Daoy (cell line): Measurements from ENCODE around the gene THUMPD3. TPM values are rescaled to one million over a fixed set of nuclear protein-coding genes. Genes with fewer than 3 reads are reported as not detected.

ENCODE experiments used
- DNase-seq: peaks from one replicate; pipeline ENCODE4 v3.0.0-alpha.2; 2015; ENCODE audit warnings: low read depth
- total RNA-seq: library from RNA; depleted of rRNA; stranded (reverse); fragments of >200 nt; shearing (Covaris generic); gene quantifications from 2 replicates; pipeline ENCODE4 v1.2.3, GENCODE V29; 2014; rRNA removed

THUMPD3 gene
- total RNA-seq, 1 experiment from 2014 or later: 67.9 TPM

- DNase-seq: no peak
Measured at GRCh38 chr3:9420850-9421549, 58.1 kb downstream of the THUMPD3 start.

- DNase-seq: peak; percentile 89
Measured at GRCh38 chr3:9422712-9423424, 60.0 kb downstream of the THUMPD3 start.

GRCh38 chr3:9428411-9428810 is 65.6 kb downstream of the THUMPD3 start:
- no peak for DNase-seq

GRCh38 chr3:9430733-9431132 is 67.9 kb downstream of the THUMPD3 start:
- DNase-seq: no peak

GRCh38 chr3:9433627-9434521 is 71.0 kb downstream of the THUMPD3 start:
- DNase-seq: no peak

GRCh38 chr3:9435316-9435715 is 72.5 kb downstream of the THUMPD3 start:
- no peak for DNase-seq

Other genes starting within 250 kb of the THUMPD3 start
- gene SRGAP3, start 113.4 kb upstream of the THUMPD3 start, total RNA-seq: 1.9 and 5.0 TPM in 2 replicates
- 24.5 TPM in 2 replicates for gene SETD5, start 34.6 kb downstream of the THUMPD3 start, total RNA-seq
- gene LHFPL4, start 190.8 kb downstream of the THUMPD3 start, total RNA-seq: 0.29 TPM in 1 of 2 replicates, not detected in the other